HG03521 (cell line): Measurements from ENCODE around the gene TMEM204.

Experiments used
- ATAC-seq: cut with Tn5 transposase; IDR thresholded peaks from one replicate; pipeline ENCODE4 v1.9.1; 2021; ENCODE audit warnings: mild to moderate bottlenecking, moderate library complexity; ENCODE audit not compliant: unreplicated experiment

Gene TMEM204

GRCh38 chr16:1533443-1533951 is at the start of gene TMEM204:
TMEM204 (plus strand) TSS chr16:1533666; CDS start chr16:1534276, 610 bp downstream.
- ATAC-seq: no peak

- no peak for ATAC-seq
These were observed 47.5 kb upstream of the TMEM204 start for GRCh38 chr16:1485847-1486496.

DNA sequence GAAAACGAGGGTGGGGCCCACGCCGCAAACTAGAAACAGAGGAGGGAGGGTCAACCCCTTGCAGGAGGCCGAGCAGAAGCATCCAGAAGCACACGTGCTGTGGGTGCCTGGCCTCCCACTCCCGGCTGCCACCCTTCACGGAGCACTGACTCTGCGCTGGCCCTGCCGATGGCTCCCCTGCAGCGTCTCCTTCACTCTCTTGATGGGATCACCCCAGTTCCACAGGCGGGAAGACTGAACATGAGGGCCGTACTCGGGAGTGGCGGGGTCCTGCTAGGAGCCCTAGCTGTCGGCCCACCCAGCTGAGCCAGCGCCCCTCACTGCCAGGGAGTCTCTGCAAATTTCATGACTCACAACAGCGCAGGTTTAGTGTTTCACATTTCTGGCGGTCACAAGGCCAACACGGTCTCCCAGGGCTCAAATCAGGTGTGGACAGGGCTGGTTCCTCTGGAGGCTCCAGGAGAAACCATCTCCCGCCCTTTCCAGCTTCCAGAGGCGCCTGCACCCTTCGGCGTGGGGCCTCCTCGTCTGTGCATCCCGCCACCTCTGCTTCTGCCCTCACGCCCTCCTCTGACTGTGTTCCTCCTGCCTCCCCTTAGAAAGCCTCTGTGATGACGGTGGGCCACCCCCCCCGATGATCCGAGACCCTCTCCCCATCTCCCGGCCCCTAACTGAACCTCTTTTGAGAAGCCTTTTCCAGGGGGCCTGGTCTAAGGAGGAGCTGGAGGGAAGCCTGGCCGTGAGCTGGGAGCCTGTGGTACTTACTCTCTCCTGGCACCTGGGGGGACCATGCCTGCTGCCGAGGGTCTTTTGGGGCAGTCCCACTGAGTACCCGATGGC is 46.7 kb upstream of the TMEM204 start:
- ATAC-seq: no peak

DNA sequence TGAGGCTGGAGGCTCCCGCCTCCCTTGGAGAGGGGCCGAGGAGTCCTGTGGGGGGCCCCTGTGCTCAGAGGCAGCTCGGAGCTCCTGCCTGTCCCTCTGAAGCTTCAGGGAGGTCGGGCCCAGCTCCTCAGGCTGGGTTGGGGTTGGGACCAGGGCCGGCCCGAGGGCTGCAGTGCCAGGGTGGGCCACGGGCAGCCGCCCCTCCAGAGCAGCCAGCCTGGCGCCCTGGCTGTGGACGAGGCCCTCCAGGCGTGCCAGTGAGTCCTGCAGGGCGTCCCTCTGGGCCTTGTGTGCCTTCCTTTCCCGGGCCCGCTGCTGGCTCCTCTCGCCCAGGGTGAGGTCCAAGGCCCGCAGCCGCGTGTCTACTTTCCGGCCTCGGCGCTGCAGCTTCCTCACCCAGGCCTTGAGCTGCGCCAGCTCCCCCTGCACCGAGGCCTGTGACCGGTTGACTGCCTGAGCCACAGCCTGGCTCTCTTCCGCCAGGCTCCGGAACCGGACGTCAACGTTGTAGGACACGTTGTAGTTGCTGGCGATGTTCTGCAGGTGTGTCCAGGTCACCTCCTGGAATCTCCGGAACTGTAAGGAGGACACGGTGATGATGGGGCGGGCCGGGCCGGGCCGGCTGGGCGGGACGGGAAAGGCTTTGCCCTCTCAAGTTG is 45.9 kb upstream of the TMEM204 start:
- no peak for ATAC-seq

- no peak for ATAC-seq
These were observed 45.3 kb upstream of the TMEM204 start for GRCh38 chr16:1488054-1488601.

DNA sequence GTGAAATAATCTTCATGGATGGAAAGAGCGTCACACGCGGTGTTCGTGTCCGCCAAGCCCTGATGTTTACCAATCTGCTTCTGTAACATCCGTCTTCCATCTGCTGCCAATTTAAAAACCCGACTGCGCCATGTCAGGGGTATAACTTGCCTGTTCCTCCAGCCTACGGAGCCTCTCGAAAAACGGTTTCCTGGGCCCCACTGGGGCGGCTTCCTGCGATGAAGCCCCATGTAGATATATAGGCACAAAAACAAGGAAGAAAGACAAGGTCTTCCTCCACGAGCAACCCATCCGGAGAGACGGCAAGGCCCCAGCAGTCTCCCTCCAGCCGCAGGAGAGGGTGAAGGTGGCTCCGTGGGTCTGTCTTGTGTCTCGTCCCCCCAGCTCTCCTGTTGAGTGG is 44.8 kb upstream of the TMEM204 start, which contains the start of gene PTX4:
Gene PTX4, minus strand, starts transcription at position 326 of the 400 bp plus-strand sequence. Its CDS starts 35 bp downstream, at position 291.
- no peak for ATAC-seq

DNA sequence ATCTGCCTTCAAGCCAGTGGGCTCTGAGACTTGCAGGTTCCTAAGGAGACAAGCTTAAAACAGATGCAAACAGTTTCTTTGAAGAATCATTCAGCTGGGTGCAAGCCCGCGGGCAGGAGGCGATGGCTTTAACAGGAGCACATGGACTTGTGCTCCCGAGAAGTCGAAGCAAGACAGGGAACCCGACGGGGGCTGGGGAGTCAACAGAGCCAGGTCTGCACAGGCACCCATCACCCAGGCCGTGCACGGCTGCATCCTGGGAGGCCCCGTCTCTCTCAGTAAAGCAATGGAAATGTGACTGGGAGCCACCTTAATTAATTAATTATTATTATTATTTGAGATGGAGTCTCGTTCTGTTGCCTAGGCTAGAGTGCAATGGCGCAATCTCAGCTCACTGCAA is 44.4 kb upstream of the TMEM204 start:
- no peak for ATAC-seq

DNA sequence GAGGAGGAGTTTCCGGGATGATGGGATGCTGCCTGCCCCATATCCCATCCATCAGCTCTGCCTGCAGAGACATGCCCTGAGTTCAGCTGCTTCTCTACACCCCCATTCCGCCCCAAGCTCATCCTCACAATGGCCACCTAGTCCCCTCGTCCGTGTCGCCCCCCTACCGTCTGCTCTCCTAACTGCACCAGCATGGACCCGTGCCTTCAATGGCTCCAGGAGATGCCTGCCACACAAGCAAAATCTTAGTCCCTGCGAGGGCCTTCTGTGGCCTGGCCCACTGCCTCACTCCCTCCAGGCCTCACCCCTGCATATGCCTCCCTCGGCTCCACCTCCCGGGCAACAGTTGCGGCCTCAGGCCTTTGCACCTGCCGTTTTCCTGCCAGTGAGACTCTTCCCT is 42.1 kb upstream of the TMEM204 start:
- no peak for ATAC-seq

- ATAC-seq: no peak
These were observed 41.2 kb upstream of the TMEM204 start for GRCh38 chr16:1492082-1492922.

DNA sequence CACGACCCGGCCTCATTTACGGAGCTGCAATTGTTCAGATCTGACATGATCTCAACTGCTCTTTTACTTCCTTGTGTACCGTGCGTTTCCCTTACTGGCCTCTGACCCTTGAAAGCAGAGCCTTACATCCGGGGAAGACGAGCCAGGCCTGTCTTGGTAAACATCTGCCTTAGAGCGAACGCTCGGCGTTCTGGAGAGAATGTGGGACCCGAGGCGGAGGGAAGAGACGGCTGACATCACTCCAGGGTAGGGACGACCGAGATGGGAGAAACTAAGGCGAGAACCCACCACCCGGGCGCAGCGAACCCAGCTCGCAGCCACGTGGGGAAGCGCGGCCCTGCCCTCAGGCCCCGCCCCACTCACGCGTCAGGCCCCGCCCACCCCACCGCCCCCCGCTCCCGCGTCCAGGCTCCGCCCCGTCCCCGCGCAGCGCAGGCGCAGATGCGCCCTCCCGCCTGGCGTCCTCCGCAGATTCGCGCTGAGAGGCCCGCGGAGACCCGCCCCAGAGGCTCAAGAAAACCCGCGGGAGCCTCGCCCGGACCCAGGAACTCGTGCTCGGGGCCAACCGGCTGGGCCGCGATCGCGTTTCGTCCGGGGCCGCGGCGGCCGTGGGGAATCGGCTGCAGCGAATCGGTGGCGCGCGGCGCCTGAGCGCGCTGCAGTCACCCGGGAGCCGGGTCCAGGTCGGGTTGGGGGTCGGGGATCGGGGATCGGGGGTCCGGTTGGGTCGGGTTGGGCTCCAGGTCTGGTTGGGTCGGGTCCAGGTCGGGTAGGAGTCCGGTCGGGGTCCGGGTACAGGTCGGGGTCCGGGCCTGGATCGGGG is 40.3 kb upstream of the TMEM204 start, which contains the start of gene TELO2:
Gene TELO2, plus strand, starts transcription at position 438 of the 823 bp plus-strand sequence. CDS start 922 bp downstream, outside the sequence.
- peak; percentile 65 for ATAC-seq

DNA sequence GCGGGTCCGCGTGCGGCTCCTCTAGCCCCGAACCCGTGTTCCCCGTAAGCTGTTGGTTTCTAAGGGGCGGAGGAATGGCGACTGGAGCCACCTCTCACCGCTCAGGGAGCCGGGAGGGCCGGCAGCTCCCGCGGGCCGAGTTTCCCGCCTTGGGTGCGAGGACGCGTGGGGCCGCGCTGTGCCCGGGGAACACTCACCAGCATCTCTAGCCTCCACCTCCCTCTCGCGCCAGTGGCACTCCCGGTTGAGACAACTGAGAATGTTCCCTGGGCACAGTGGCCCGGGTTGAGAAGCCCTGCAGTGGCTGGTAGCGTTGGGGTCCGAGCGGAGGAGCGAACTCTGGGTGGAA is 39.7 kb upstream of the TMEM204 start:
- peak; percentile 6 for ATAC-seq

GRCh38 chr16:1494129-1494640 is 39.3 kb upstream of the TMEM204 start:
- ATAC-seq: no peak

DNA sequence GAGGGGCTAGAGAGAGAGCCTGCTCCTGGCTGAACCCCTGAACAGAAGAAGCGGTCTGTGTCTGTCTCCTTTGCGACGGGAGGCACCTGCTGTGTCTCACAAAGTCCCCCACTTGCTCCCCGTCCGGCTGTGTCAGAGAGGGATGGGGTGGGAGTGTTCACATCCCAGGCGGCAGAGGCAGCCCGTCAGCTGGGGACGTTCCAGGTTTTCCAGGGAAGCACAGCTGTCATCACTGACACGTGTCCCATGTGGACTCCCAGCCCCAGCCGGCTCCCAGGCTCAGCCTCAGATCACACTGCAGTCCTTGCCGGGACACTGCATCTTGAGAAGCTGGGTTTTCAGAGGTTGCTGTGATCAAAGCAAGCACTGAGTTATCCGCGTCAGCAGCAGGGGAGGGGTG is 38.8 kb upstream of the TMEM204 start:
- no peak for ATAC-seq

GRCh38 chr16:1495211-1495888 is 38.1 kb upstream of the TMEM204 start:
- no peak for ATAC-seq

DNA sequence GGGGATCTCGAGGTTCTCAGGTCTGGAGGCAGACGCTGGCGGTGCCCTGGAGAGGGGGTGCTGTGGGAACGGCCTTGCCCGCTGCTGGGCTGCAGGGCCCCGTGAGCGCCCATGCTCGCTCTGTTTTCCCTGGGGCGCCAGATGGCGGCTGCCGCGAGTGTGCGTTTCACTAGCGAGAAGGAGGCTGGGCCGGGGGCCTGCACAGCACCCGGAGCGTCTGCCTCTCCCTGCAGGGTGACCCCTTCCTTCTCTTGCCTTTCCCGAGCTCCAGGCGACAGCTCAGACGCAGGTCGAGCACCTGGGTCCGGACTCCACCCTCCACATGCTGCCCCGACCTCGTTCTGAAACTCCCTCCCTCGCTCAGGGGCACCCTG is 37.6 kb upstream of the TMEM204 start:
- no peak for ATAC-seq

GRCh38 chr16:1496464-1496863 is 37.0 kb upstream of the TMEM204 start:
- ATAC-seq: no peak

DNA sequence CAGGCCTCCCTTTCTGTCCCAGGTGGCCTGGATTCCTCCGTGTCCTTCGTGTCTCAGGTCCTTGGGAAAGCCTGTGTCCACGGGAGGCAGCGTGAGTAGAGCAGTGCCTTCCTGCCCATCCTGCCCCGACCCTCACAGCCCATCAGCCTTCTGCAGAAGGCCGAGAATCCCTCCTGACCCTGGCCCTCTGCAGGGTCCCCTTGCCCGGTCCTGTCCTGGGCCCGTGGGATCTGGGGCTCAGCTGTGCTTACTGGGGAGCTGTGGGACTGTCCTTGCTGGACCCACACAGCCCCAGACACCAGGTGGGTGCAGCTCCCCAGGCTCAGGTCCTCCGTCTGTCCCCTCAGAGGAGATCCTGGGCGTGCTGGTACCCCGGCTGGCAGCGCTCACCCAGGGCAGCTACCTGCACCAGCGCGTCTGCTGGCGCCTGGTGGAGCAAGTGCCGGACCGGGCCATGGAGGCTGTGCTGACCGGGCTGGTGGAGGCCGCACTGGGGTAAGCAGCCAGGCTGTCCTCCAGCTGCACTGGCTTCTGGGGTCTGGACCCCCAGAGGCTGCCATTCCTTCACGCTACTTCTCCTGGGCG is 36.4 kb upstream of the TMEM204 start:
- ATAC-seq: no peak
